ENCODE measurements around the gene D2HGDH. TPM values are rescaled to one million over a fixed set of nuclear protein-coding genes. Genes with fewer than 3 reads are reported as not detected.

D2HGDH gene
- total RNA-seq, 1 donor = 13.4 TPM

DNA sequence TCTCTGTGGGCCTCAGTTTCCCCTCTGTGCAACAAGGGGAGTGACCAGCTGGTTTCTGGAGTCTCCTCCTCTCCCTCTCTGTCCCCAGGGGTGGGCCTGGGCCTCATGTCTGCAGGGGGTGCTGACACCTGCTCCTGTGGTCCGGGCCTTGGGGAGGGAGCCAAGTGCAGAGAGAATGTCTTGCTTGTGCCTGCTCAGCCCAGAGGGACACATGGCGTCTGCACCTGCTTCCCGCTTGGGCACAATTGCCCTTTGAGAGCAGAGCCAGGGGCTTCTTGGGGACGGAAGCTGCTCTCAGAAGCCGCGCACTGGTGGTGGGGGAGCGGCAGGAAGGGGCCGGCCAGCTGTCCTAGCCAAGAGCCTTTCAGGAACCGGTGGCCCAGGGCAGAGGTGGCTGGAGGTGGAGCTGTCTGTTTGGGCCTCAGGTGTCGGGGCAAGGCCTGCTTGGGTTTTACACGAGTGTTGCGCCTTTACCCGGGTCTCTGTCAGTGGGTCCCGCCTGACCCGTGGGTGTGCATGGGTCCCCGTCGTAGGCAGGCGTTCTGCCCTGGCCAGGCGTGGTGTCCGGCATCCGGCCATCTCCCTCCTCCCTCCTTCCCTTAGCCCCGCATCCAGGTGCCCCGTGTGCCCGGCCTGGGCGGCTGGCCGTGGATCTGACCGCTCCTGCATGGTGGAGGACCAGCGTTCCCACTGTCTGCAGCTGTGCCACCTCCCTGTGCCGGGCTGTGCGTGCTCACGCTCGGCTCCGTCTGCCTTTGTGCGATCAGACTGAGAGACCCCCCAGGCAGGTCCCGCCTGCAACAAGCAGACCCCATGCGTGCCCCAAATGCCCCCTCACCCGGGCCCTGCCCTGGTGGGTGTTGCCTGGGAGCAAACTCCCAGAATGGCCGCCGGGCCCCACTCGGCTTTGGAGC is 78.6 kb downstream of the D2HGDH start:
- H3K4me3 ChIP-seq (ENCODE audit: low read depth, low read length) = no peak overlapping the region
- no peak for TF ChIP-seq CTCF (IDR thresholded peaks at IDR 0.05; ENCODE audit: insufficient read depth, low read depth, low read length)
- no peak for DNase-seq (ENCODE audit: low read depth)

DNA sequence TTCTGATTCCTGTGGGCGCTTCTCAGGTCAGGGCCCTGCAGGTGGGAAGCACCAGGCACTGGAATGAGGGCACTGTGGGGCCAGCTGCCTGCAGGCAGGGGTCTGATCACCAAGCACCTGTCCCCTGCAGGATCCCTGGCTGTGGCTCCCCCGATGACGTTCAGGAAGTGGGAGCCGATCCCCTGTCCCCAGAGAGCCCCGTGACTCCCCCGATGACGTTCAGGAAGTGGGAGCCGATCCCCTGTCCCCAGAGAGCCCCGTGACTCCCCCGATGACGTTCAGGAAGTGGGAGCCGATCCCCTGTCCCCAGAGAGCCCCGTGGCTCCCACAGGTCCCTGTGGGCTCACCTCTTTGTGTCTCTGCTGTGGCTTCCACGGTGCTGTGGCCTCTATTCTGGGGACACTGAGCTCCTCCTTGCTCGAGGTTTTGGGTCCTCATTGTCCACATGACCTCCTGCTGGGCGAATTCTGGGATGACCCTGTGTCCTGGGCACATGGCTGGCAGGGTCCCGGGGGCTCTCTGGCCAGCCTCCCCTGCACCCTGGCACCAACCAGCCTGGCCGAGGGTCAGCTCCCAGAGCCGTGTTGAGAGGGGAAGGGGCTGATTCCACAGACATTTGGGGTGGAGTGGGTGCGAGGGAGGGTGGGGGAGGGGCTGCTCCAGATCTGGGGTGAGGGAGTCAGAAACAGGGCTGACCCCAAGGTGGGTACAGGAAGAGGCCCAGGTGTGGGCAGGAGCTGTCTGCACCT is 79.4 kb downstream of the D2HGDH start:
- no peak for TF ChIP-seq CTCF (IDR thresholded peaks at IDR 0.05; ENCODE audit: insufficient read depth, low read depth, low read length)
- no peak overlapping the region for H3K4me3 ChIP-seq (ENCODE audit: low read depth, low read length)
- no peak for DNase-seq (ENCODE audit: low read depth)

DNA sequence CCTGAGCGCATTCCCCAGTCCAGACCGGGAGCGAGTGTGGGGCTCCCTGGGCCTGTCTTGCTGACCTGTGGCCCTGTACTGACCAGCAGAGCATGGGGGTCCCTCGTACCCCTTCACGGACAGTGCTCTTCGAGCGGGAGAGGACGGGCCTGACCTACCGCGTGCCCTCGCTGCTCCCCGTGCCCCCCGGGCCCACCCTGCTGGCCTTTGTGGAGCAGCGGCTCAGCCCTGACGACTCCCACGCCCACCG is 79.9 kb downstream of the D2HGDH start:
- no peak for TF ChIP-seq CTCF (IDR thresholded peaks at IDR 0.05; ENCODE audit: insufficient read depth, low read depth, low read length)
- no peak overlapping the region for H3K4me3 ChIP-seq (ENCODE audit: low read depth, low read length)
- DNase-seq (ENCODE audit: low read depth) = no peak

DNA sequence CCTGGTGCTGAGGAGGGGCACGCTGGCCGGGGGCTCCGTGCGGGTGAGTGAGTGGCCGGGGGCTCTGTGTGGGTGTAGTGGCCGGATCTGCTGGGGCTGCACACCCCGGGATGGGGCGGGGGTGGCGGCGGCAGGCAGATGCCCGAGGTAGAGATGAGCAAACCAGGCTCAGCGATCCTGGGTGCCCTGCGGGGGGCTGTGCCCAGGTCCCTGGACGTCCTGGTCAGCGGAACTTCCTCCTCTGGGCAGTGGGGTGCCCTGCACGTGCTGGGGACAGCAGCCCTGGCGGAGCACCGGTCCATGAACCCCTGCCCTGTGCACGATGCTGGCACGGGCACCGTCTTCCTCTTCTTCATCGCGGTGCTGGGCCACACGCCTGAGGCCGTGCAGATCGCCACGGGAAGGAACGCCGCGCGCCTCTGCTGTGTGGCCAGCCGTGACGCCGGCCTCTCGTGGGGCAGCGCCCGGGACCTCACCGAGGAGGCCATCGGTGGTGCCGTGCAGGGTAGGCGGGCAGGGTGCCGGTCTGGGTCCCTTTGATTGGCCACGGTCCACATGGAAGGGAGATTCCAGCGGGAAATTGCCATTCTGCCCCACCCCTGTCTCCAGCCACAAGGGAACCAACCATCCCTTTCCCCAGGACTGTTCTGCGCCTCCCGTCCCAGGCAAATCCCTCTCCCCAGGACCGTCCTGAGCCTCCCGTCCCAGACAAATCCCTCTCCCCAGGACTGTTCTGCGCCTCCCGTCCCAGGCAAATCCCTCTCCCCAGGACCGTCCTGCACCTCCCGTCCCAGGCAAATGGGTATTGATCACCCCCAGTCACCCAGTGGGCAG is 80.4 kb downstream of the D2HGDH start:
- H3K4me3 ChIP-seq (ENCODE audit: low read depth, low read length) = no peak overlapping the region
- TF ChIP-seq CTCF (IDR thresholded peaks at IDR 0.05; ENCODE audit: insufficient read depth, low read depth, low read length) = no peak
- no peak for DNase-seq (ENCODE audit: low read depth)

- TF ChIP-seq CTCF (IDR thresholded peaks at IDR 0.05; ENCODE audit: insufficient read depth, low read depth, low read length) = no peak
- DNase-seq (ENCODE audit: low read depth) = no peak
- no peak overlapping the region for H3K4me3 ChIP-seq (ENCODE audit: low read depth, low read length)
Observed at GRCh38 chr2:241815477-241816430, 81.3 kb downstream of the D2HGDH start.
